GM18507 (cell line): ENCODE data around the gene MAD1L1.
A peak's percentile ranks its signal among the peaks of the same experiment; 100 is the strongest.

Experiments used
- DNase-seq: peaks from one replicate; pipeline ENCODE4 v3.0.0; 2011; ENCODE audit warnings: low read depth; ENCODE audit not compliant: insufficient read length; ENCODE audit errors: extremely low spot score
- FAIRE-seq: peaks from 2 replicates; lab custom pipeline; 2011; peaks lifted over from hg19 to GRCh38; lab: Jason Lieb, UNC

Gene MAD1L1

GRCh38 chr7:2223321-2223720 is 9.4 kb downstream of the MAD1L1 start:
- FAIRE-seq = no peak
- DNase-seq = no peak

DNA sequence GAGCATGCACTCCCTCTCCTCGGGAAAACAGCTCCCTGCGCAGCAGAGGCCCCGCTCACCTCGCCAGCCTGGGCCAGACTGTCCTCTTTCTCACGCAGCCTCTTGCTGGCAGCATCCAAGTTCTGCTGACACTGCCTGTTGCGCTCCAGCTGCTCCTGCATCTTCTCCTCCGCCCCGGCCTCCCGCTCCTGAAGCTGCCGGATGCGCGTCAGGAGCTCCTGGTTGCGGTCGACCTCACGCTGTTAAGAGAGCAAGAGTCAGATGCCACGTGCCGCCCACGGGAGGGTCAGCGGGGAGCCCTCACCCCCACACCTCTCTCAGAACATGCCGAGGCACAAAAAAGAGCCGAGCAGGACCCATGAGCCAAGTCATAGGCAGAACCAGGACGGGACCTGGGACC is 10.2 kb downstream of the MAD1L1 start:
- no peak for FAIRE-seq
- no peak for DNase-seq

DNA sequence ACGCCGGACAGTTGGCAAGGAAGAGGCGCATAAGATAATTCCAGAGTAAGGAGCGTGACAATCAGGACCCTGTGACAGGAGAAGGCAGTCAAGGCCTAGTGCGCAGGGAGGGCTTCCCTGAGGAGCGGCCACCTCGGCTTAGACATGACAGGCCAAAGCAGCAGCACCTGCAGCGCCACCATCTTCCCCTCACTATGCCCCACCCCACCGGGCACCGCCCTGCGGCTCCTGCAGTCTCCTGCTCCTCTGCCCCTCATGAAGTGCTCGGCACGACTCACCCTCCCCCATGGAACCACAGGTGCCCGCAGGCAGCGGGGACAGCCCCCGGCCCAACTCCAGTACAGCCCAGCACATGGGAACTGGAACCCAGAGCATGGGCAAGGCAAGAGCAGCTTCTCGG is 11.8 kb downstream of the MAD1L1 start:
- no peak for DNase-seq
- FAIRE-seq = no peak

GRCh38 chr7:2220506-2220905 is 12.2 kb downstream of the MAD1L1 start:
- no peak for DNase-seq
- no peak for FAIRE-seq

DNA sequence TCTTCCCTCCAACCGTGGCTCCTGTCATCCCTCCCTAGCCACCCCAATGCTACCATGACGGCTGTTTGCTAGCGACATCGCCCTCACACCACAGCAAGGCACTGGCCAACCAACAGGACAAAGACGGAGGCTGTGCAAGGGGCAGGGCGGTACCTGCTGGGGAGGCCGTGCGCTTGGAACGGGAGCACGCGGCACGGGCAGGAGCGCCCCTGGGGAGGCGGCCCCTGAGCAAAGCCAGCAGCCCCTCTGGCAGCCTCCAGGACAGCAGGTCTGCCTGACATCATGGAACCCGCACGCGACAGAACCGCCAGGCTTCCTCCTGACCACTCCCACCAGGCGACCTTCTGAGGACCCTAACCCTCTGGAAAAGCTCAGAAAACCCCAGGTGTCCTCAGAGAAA is 12.7 kb downstream of the MAD1L1 start:
- DNase-seq = no peak
- FAIRE-seq = no peak

GRCh38 chr7:2219606-2220005 is 13.1 kb downstream of the MAD1L1 start:
- DNase-seq (no peak), FAIRE-seq (no peak)

GRCh38 chr7:2219136-2219535 is 13.6 kb downstream of the MAD1L1 start:
- DNase-seq (no peak), FAIRE-seq (no peak)

- FAIRE-seq (no peak), DNase-seq (no peak)
These were observed 14.3 kb downstream of the MAD1L1 start for GRCh38 chr7:2218444-2218785.

DNA sequence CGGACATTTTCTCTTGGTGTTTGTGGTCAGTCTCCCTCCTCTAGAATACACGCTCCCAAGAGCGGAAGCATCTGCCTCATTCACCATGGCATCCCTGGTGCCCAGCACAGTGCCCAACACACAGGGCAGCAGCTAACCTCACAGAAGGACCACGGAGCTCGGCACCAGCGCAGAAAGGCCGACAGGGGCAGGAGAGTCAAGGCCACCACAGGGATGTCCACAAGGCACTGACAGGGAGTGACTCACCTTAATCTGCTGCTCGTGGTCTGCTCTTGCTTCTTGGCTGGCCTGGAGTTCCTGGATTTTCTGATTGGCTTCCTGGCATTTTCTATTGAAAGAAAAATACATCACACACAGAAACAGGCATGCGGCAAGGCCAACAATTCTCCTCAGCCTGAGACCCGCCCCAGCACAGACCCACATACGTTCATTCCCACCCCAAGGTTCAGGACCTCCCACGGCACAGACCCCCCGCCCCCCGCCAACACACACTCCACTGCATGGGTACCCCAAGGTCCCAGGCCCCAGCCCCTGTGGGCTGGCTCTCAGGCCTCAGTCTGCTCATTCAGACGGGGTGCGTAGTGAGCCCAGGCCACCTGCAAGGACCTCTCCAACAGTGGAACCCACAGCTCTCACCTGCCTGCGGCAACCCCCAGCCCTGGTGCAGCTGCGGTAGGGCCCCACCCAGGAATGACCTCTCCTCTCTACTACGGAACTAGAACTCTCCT is 14.9 kb downstream of the MAD1L1 start:
- DNase-seq (no peak), FAIRE-seq (no peak)

- no peak for DNase-seq
- no peak for FAIRE-seq
These were observed 15.5 kb downstream of the MAD1L1 start for GRCh38 chr7:2217206-2217605.

DNA sequence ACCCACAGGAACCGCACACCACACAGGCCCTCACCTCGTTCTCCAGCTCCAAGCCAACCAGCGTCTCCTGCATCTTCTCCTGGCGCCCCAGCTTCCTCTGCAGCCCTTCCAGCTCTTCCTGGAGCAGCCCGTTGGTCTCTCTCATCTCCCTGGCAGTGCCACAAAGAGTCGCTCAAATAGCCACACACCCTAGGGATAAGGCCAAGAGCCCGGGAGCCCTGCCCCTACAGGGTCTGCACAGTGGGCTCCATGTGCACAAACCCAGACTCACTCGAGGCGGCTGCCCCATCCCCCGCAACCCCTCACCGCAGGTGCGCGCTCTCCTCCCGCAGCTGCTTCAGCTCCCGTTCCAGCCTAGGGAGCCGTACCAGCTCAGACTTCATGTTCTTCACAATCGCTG is 16.9 kb downstream of the MAD1L1 start:
- DNase-seq = no peak
- FAIRE-seq = no peak

GRCh38 chr7:2214636-2215035 is 18.1 kb downstream of the MAD1L1 start:
- no peak for FAIRE-seq
- no peak for DNase-seq

DNA sequence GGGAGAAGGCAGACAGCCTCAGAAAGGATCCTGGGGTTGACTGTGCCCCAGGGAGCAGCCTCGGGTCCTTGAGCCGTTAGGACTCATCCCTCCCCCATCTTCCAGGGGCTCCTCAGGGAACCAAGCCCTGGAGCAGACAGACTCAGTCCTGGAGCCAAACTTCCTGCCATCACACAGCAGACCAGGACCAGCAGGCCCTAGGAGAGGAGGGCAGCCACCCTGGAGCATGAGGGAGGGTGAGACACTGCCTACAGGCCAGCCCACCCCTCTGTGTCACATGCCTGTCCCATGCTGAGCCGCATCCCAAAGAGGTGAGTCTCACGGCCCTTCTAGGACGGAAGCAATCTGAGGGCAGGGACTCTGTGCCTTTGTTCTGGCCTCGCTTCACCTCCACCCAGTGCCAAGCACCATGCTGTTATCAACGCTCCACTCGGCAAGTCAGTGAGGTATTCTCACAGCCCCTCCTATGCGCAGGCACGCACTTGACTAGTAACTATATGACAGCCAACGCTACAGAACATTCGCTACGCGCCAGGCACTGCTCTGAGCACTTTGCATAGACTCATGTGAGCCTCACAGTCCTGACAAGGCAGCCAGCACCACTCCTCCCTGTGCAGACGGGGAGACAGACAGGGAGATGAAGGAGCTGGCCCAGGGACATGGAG is 19.1 kb downstream of the MAD1L1 start:
- no peak for DNase-seq
- FAIRE-seq = no peak

GRCh38 chr7:2212906-2213305 is 19.8 kb downstream of the MAD1L1 start:
- DNase-seq (no peak), FAIRE-seq (no peak)

DNA sequence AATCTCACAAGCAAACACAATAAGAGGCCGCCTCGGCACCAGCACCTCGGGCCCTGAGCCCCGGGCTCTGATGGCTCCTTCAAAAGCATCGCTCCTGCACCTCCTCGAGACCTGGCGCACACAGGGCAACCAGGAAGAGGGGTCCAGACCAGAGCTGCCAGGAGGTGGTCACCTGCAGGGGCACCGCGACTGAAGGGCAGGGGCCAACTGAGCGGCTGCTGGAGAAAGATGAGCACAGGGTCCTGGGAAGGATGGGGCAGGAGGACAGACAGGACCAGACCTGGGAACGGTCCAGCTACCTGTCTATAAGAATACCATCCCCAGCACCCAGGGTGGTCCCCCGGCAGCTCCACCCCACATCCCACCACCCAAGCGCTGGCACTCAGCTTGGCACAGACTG is 20.8 kb downstream of the MAD1L1 start:
- DNase-seq = no peak
- FAIRE-seq = no peak

DNA sequence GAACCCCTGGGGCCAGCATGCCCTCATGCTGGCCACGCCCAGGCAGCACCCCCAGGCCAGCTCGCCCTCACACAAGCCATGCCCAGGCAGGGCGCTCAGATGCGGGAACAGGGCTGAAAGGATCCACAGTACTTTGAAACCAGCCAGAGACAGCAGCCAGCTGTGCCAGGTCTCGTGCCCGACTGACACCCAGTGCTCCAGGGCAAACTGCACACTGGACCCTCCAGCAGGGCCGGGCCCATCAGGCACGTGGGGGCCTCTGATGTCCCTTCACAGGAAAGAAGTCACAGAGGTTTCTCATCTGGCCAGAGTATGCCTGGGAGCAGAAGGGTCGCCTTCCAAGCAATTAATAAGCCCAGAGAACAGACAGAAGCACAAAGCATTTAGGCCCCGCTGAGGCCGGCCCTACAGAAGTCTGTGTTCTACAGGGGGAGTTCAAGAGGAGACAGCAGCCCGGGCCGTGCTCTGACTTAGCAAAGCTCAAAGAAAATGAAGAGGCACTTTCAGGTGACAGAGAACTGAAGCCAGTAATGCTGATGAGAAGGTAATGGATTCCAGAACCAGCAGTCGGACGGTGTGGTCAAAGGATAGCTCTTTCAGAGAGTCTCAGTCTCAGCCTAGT is 21.4 kb downstream of the MAD1L1 start:
- no peak for DNase-seq

GRCh38 chr7:2210551-2211258 is 22.0 kb downstream of the MAD1L1 start:
- FAIRE-seq = no peak

More for the DNA sequence above, 21.4 kb downstream of the MAD1L1 start:
- no peak for FAIRE-seq

DNA sequence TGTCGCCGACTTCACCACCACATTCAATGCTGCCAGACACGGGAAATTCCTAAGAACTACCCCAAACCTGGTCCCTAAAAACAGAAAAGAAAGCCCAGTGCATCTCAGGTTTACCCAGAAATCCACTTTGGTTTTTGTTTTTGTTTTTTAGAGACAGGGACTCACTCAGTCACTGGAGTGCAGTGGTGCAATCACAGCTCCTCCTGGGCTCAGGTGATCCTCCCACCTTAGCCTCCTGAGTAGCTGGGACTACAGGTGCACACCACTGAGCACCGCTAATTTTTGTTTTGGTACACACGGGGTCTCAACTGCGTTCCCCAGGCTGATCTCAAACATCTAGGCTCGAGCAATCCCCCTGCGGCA is 22.8 kb downstream of the MAD1L1 start:
- FAIRE-seq (peak; percentile 78), DNase-seq (no peak)

More at GRCh38 chr7:2210551-2211258, 22.0 kb downstream of the MAD1L1 start:
- DNase-seq = no peak

DNA sequence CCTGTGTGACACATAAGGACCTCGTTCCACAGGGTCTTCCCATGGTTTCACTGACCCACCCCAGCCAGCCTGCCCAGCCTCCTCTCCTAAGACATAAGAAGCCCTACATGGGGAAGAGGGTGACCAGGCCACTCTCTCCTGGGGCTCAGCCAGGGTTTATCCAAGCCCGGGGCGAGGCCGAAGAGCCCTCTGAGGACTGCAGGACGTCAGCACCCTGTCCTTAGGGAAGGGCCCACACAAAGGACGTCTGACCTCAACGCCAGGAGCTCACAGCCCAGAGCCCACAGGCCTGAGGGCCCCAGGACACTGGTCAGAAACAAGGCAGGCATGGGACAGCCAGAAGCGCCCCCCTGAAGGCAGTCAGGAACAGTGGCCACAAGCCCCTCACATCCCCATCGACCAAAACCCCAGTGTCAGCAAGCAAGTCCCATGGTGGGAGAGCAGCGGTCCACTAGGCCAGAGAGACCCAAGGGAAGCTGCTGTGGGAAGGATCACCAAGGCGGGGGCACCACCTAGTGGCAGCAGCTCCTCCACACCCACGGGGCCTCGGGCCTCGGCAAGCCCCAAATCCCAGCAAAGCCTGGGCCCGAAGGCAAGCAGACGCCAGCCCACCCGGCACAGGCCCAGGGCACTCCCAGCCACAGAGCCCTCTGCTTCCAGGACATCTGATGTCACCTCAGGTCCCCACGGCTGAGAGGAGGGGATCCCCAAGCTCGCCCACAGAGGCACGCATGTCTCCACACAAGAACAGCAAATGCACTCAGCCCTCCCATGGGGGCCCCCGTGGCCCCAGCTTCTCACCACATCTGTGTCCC is 23.4 kb downstream of the MAD1L1 start:
- DNase-seq (peak; percentile 54), FAIRE-seq (no peak)

GRCh38 chr7:2208712-2209111 is 24.0 kb downstream of the MAD1L1 start:
- FAIRE-seq (no peak), DNase-seq (no peak)
